Cerebellar cortex (tissue), 1 donor: ENCODE results near the gene COPS9.

Source experiments
- DNase-seq: peaks from one replicate; pipeline ENCODE4 v3.0.0-alpha.2; 2015; ENCODE audit warnings: low spot score

Gene COPS9

DNA sequence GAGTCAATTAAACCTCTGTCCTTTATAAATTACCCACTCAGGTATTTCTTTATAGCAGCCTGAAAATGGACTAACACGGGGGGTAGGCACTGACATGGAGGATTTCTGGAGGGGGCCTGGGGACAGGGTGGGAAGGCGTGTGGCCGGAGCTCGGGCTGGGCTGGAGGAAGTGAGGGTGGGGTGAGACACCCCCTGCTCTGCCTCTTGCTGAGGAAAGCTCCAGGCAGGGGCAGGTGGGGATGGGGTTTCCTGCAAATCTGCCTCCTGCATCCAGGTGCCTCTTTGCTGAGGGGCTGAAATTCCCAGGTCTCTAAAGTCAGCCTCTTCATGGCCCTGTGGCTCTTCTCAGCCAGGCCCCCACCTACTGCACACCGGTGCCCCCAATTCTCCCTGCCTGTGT, 30.1 kb upstream of the COPS9 start:
- DNase-seq, result no peak

DNA sequence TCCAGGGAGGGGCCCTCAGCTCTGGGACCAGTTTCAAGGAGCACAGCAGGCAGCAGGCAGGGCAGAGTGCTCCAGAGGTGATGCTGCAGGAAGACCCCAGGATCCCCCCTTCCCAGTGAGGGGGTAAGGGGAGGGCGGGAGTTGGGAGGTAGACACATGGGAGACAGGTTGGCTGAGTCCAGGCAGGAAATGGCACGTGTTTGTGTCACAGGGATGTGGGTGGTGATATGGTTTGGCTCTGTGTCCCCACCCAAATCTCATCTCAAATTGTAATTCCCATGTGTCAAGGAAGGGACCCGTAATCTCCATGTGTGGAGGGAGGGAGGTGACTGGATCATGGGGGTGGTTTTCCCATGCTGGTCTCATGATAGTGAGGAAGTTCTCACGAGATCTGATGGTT, 29.6 kb upstream of the COPS9 start:
- no peak for DNase-seq

DNA sequence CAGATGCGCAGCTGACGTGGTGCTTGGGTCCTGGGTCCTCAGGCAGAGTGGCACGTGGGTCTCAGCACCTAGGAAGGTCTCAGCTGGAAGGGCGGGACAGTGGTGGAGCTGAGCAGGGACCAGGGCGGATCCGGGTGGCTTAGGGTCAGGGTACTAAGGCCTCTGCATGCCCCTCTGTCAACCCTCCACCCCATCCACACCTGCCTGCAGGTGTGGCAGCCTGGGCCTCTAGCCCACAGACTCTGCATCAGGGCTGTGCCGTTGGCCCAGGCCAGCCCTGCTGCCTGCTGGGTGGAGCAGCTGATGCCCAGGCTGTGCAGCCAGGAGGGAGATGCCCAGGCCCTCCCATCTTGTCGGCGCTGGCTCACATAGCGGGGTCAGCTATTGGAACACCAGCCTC, 28.9 kb upstream of the COPS9 start:
- DNase-seq, result no peak

- no peak for DNase-seq
These were observed 28.5 kb upstream of the COPS9 start for GRCh38 chr2:240164586-240164985.

- no peak for DNase-seq
These were observed 27.9 kb upstream of the COPS9 start for GRCh38 chr2:240163844-240164574.

DNA sequence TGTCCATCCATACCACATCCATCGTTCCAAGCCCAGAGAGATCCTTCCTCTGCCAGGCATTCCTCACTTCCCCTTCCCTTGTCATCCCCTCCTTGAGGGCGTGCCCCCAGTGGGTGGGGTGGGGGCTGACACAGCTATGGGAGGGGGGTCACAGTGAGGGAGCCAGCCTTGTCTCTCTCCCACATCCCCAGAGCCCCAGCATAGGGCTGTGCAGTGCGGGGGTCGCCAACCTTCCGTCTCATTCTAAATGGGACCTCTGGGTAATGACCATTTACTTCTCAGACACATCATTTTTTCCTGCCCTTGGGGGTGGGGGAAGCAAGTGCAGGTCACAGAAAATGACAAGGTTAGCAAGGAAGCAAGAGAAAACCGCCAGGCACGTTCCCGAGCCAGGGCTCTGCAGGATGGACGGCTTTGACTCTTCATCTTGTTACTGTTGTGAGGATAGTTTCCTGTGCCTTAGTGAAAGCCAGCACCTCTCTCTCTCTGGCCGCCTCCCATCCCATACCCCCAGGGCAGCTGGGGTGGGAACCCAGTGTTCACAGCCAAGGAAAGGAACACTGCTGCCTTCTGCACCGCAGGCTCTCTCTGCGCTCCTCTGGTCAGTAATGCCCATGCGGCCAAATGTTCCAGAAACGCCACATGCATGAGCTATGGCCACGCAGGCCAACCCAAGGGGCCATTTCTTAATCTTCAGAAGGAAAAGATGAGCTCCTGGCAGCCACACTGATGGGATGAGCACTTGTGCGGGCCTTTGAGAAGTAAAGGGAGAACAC, 27.0 kb upstream of the COPS9 start:
- no peak for DNase-seq

DNA sequence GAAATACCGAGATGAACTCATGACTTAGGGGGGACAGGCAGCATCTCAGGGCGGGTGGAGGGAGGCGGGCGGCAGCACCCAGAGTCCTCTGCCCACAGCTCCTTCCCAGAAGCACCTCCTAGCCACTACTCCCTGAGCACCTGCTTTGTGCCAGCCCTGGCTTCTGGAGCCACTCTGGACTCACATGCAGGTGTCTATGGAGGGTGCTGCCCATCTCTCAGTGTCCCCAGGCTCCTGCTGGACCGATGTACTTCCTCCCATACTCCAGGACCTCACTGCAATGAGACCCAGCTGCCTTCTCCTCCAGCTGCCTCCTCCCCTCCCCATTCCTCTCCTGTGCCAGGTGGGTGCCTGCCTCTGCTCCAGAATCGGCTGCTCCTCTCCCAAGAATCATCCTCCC, 26.4 kb upstream of the COPS9 start:
- DNase-seq, result no peak

DNA sequence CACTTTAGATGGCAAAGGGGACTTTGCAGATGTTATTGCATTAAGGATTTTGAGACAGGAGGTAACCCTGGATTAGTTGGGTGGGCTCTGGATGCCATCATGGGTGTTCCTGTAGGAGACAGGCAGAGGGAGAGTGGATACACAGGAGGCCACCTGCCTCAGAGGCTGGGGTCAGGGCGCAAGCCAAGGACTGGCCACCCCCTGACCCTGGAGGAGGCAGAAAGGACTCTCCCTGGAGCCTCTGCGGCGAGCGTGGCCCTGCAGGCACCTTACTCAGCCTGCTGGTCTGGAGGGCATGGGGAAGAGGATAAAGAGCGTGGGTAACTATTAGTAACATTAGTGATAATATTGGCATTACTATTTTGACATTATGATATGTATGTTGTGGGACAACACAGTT, 25.9 kb upstream of the COPS9 start:
- no peak for DNase-seq

DNA sequence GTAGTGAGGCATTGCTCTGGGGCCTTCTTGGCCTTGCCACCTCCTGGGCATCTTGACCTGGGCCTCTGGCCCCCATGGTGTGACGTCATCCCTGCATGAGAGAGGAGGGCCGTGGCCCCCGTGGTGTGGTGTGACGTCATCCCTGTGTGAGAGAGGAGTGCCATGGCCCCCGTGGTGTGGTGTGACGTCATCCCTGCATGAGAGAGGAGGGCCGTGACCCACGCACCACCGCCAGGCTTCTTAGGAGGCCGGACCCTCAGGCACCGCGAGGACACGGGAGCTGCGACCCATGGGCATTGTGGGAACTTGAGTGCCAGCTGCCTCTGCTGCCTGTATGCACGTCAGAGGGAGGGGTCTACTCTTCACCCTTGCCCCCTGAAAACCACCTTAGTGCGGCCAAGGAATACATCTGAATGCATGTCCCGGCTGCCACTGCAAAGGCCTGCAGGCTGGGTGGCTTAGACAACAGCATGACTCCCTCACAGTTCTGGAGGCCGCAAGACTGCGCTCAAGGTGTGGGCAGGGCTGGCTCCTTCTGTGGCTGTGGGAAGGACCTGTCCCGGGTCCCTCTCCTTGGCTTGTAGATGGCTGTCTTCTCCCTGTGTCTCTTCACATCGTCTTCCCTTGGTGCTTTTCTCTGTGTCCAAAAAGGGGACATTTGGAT, 25.1 kb upstream of the COPS9 start:
- DNase-seq, result no peak

- no peak for DNase-seq
These were observed 24.4 kb upstream of the COPS9 start for GRCh38 chr2:240160291-240161086.

- no peak for DNase-seq
These were observed 23.2 kb upstream of the COPS9 start for GRCh38 chr2:240159251-240159839.

- DNase-seq, result no peak
These were observed 21.0 kb upstream of the COPS9 start for GRCh38 chr2:240157147-240157470.

- DNase-seq, result no peak
These were observed 20.5 kb upstream of the COPS9 start for GRCh38 chr2:240156435-240157146.

DNA sequence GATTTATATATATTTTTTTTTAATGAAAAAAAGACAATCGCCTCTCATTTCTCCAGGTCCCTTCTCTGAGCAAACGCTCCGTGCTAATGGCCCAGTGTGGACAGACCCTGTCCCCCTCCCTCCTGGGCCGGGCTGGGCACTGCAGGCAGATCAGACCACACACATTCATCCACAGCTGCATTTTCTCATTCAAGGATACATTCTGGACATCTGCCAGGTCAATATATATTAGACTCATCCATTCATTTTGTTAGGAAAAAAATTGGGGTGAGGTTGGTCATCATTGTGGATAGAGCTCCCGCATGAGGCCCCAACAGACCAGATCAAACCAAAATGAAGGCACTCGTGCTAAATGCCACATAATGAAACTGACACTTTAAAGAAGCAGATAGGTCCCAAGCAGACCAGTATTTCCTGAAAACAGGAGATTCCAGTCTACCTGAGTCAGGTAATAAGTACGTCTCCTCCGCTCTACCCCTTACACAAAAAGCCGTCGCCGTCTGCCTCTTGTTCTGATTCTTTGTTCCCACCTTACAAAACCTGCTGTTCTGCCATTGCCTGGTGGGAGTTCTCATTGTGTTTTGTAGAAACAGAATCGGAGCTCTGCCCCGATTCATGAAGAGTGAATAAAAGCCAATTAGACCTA, 19.8 kb upstream of the COPS9 start:
- DNase-seq, result no peak

- no peak for DNase-seq
These were observed 19.1 kb upstream of the COPS9 start for GRCh38 chr2:240155048-240155744.

- no peak for DNase-seq
These were observed 18.5 kb upstream of the COPS9 start for GRCh38 chr2:240154606-240155005.

GRCh38 chr2:240153418-240153817, 17.3 kb upstream of the COPS9 start:
- DNase-seq, result no peak

- DNase-seq, result peak; percentile 70
These were observed 15.4 kb upstream of the COPS9 start for GRCh38 chr2:240151477-240152031.

DNA sequence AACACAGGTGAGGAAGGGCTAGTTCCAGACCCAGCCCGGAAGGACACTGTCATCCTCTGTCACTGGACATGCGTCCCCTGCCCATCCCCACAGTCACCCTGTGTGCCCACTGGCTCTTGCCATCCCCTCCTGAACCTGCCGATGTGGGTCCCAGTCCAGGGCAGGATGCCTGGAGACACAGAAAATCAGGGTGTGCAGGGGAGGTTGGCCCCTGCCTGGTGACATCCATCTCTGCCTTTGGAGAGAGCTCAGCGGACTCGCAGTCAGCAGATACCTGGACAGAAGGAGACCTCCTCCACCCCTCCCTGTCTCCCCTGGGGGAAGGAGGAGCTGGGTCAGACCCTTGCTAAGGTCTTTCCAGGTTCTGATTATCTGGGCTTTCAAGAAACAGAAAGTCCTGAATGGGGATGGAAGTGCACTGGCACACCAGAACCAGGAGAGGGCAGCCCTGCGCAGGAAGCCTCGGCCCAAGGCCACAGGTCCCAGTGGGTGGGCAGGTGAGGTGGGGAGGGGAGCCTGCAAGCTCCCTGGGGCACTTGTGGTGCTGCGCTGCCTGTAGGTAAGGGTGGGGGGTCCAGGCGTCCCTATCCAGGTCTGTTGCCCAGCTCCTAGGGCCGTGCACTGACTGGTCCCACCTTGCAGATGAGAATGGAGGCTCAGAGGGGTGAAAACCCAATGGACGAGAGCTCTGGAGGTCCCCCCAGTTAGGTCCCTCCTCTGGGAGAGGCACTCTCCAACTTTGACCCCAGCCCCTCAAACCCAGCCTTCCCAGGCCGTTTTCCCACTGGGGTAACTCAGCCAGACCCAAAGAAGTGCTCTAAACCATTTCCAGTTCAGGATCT, 14.1 kb upstream of the COPS9 start:
- peak; percentile 57 for DNase-seq
